Activated CD8-positive, alpha-beta T cell treated with anti-CD3 and anti-CD28 coated beads for 36 hours (primary cell): Measurements from ENCODE around the gene HIVEP1. TPM values are rescaled to one million over a fixed set of nuclear protein-coding genes. Genes with fewer than 3 reads are reported as not detected.

Source experiments
- ATAC-seq: fragments of 200-7000 bp; cut with Tn5 transposase; one replicate; pipeline ENCODE4 v1.10.0; 2021; ENCODE audit warnings: mild to moderate bottlenecking, moderate library complexity
- CTCF ChIA-PET: fragments of 350-600 bp; sonication (Branson Sonifier 250); formaldehyde crosslinking; loops from one replicate; lab custom pipeline; 2021; ENCODE audit warnings: antibody characterized with exemption; lab: Charles Lee
- POLR2A ChIA-PET: fragments of 350-600 bp; sonication (Branson Sonifier 250); formaldehyde crosslinking; loops from one replicate; lab custom pipeline; 2021; ENCODE audit warnings: antibody characterized with exemption; lab: Charles Lee
- DNase-seq: peaks from one replicate; pipeline ENCODE4 v3.0.0-alpha.2; 2020
- H3K27ac Mint-ChIP-seq: one replicate; pipeline ENCODE4 v1.8.0; 2021; ENCODE audit warnings: mild to moderate bottlenecking, mixed read lengths
- H3K27me3 Mint-ChIP-seq: one replicate; pipeline ENCODE4 v1.8.0; 2021; ENCODE audit warnings: mixed read lengths
- H3K36me3 Mint-ChIP-seq: one replicate; pipeline ENCODE4 v1.8.0; 2021; ENCODE audit warnings: low read depth, mixed read lengths
- H3K4me1 Mint-ChIP-seq: one replicate; pipeline ENCODE4 v1.8.0; 2021; ENCODE audit warnings: low read depth, mixed read lengths
- H3K4me3 Mint-ChIP-seq: one replicate; pipeline ENCODE4 v1.8.0; 2021; ENCODE audit warnings: mild to moderate bottlenecking, moderate library complexity, mixed read lengths
- H3K9me3 Mint-ChIP-seq: one replicate; pipeline ENCODE4 v1.8.0; 2021; ENCODE audit warnings: mixed read lengths
- CTCF ChIP-seq: fragments of 200-600 bp; IDR thresholded peaks from one replicate; pipeline ENCODE4 v1.8.0; 2022; ENCODE audit warnings: antibody characterized with exemption, mild to moderate bottlenecking
- intact Hi-C: fragments of 100-400 bp; cut with micrococcal nuclease; formaldehyde crosslinking; loops from one replicate; pipeline ENCODE4 v1.10.0; 2022
- total RNA-seq, 2 experiments: library from RNA; stranded (reverse); gene quantifications; one replicate each; pipeline ENCODE4 v1.2.3, GENCODE V29; 2021

HIVEP1 gene
- total RNA-seq, 2 experiments from 2014 or later: 38.5 to 41.3 TPM

GRCh38 chr6:12013307-12013719 is 1.2 kb downstream of the HIVEP1 start:
- ChIA-PET CTCF (interaction anchor here (1.0 to 2.0 kb wide), 5 partner anchors 11 to 358 kb away, joined by 3 to 10 read pairs (median 3); no protein-coding TSS in a partner anchor), POLR2A (interaction anchor here (0.6 to 2.7 kb wide), 12 partner anchors 9 to 811 kb away, joined by 3 to 7 read pairs (median 3); no protein-coding TSS in a partner anchor)
- no peak for TF ChIP-seq CTCF
- Mint-ChIP-seq H3K9me3 (peaks cover 15% of the 10 kb centered on the region), H3K4me3 (peak overlapping the region; percentile 96), H3K36me3 (peaks cover 56% of the 10 kb centered on the region), H3K27me3 (no peaks in the 10 kb centered on the region), H3K27ac (peak overlapping the region; percentile 97), H3K4me1 (peaks cover 46% of the 10 kb centered on the region)
- DNase-seq (no peak), ATAC-seq (no peak)
- intact Hi-C loops: loop anchor here (5.0 kb wide), 2 partner anchors 39 to 301 kb away; no protein-coding TSS in a partner anchor

GRCh38 chr6:12014027-12014872 is 2.1 kb downstream of the HIVEP1 start:
- H3K4me1 Mint-ChIP-seq: peaks cover 53% of the 10 kb centered on the region
- H3K27ac Mint-ChIP-seq: no peak overlapping the region
- ATAC-seq: no peak
- peaks cover 63% of the 10 kb centered on the region for H3K36me3 Mint-ChIP-seq
- H3K4me3 Mint-ChIP-seq: peak overlapping the region; percentile 96
- H3K27me3 Mint-ChIP-seq: no peaks in the 10 kb centered on the region
- no peak for DNase-seq
- CTCF ChIA-PET: interaction anchor here (0.6 to 2.0 kb wide), 7 partner anchors 10 to 359 kb away, joined by 3 to 10 read pairs (median 3); no protein-coding TSS in a partner anchor
- POLR2A ChIA-PET: interaction anchor here (0.7 to 2.7 kb wide), 13 partner anchors 8 to 302 kb away, joined by 3 to 7 read pairs (median 3); no protein-coding TSS in a partner anchor
- no peak for TF ChIP-seq CTCF
- peaks cover 15% of the 10 kb centered on the region for H3K9me3 Mint-ChIP-seq
- intact Hi-C loops: loop anchor here (5.0 kb wide), 2 partner anchors 38 to 302 kb away; no protein-coding TSS in a partner anchor

- TF ChIP-seq CTCF: no peak
- CTCF ChIA-PET: interaction anchor here (0.6 to 2.0 kb wide), 3 partner anchors 9 to 38 kb away, joined by 3 to 10 read pairs (median 3); no protein-coding TSS in a partner anchor
- Mint-ChIP-seq H3K36me3 (peaks cover 68% of the 10 kb centered on the region), H3K9me3 (peaks cover 15% of the 10 kb centered on the region), H3K27ac (no peak overlapping the region), H3K4me1 (peaks cover 59% of the 10 kb centered on the region), H3K27me3 (no peaks in the 10 kb centered on the region), H3K4me3 (no peak overlapping the region)
- no peak for ATAC-seq
- POLR2A ChIA-PET: interaction anchor here (0.9 to 2.7 kb wide), 6 partner anchors 16 to 303 kb away, joined by 3 to 7 read pairs (median 4); no protein-coding TSS in a partner anchor
- DNase-seq: no peak
- intact Hi-C loops: loop anchor here (5.0 kb wide), 2 partner anchors 37 to 303 kb away; no protein-coding TSS in a partner anchor
Measured at GRCh38 chr6:12014873-12015149, 2.7 kb downstream of the HIVEP1 start.

GRCh38 chr6:12017263-12017662 is 5.2 kb downstream of the HIVEP1 start:
- peak; percentile 59 for DNase-seq
- intact Hi-C loops: no loop called here
- peaks cover 70% of the 10 kb centered on the region for H3K4me1 Mint-ChIP-seq
- ATAC-seq: no peak
- H3K9me3 Mint-ChIP-seq: peaks cover 15% of the 10 kb centered on the region
- H3K27ac Mint-ChIP-seq: peak overlapping the region; percentile 19
- peaks cover 80% of the 10 kb centered on the region for H3K36me3 Mint-ChIP-seq
- no peaks in the 10 kb centered on the region for H3K27me3 Mint-ChIP-seq
- ChIA-PET POLR2A (interaction anchor here (0.8 kb wide), 1 partner anchor 30 kb away, joined by 3 read pairs; no protein-coding TSS in a partner anchor), CTCF (interaction anchor here (1.3 kb wide), 1 partner anchor 35 kb away, joined by 3 read pairs; no protein-coding TSS in a partner anchor)
- no peak overlapping the region for H3K4me3 Mint-ChIP-seq
- TF ChIP-seq CTCF: no peak
